Endothelial cell of umbilical vein (primary cell): ENCODE data around the gene PTBP2. TPM values are rescaled to one million over a fixed set of nuclear protein-coding genes. Genes with fewer than 3 reads are reported as not detected.

Experiments
- BruUV-seq: library from RNA; stranded (reverse); fragments of 400-500 nt; replicated peaks from 2 replicates; lab custom pipeline; 2021; lab: Mats Ljungman, UMichigan
- CTCF ChIA-PET: fragments of 300-600, 350-600 bp; sonication (Branson Sonifier 250); formaldehyde crosslinking; loops from one replicate; lab custom pipeline; 2021; ENCODE audit warnings: antibody characterized with exemption, inconsistent platforms; lab: Charles Lee
- POLR2A ChIA-PET: fragments of 300-600, 350-600 bp; sonication (Branson Sonifier 250); formaldehyde crosslinking; loops from one replicate; lab custom pipeline; 2021; ENCODE audit warnings: antibody characterized with exemption, inconsistent platforms; lab: Charles Lee
- DNase-seq: peaks from one replicate; pipeline ENCODE4 v3.0.0-alpha.2; 2011; ENCODE audit warnings: low read depth, low spot score
- FAIRE-seq: peaks from 2 replicates; lab custom pipeline; 2011; peaks lifted over from hg19 to GRCh38; lab: Jason Lieb, UNC
- H2AFZ ChIP-seq: 2 replicates; pipeline ENCODE4 v1.6.0; 2012; ENCODE audit warnings: low read depth, low read length, control low read depth, inconsistent platforms
- H3K27ac ChIP-seq: 2 replicates; pipeline ENCODE4 v1.5.1; 2011; ENCODE audit warnings: low read depth, mild to moderate bottlenecking, control low read depth, low read length, moderate library complexity; ENCODE audit not compliant: insufficient read depth
- H3K27me3 ChIP-seq, 2 experiments: 2 replicates each; pipeline versions ENCODE4 v1.6.0 to v1.6.1; 2011; ENCODE audit warnings: low read length in 2 of 2, mixed read lengths in 1 of 2; ENCODE audit not compliant: control insufficient read depth in 2 of 2, insufficient read depth in 2 of 2
- H3K36me3 ChIP-seq, 2 experiments: 2 replicates in 1 of 2; 3 replicates in 1 of 2; pipeline ENCODE4 v1.5.1; 2011; ENCODE audit warnings: low read length in 2 of 2, mild to moderate bottlenecking in 1 of 2, moderate library complexity in 1 of 2; ENCODE audit not compliant: control insufficient read depth in 2 of 2, insufficient read depth in 2 of 2; ENCODE audit errors: extremely low read depth in 1 of 2
- H3K4me1 ChIP-seq: 3 replicates; pipeline ENCODE4 v1.5.1; 2011; ENCODE audit warnings: mild to moderate bottlenecking, low read length; ENCODE audit not compliant: control insufficient read depth, insufficient read depth; ENCODE audit errors: extremely low read depth
- H3K4me2 ChIP-seq: 2 replicates; pipeline ENCODE4 v1.6.1; 2011; ENCODE audit warnings: low read length, control low read depth, mixed read lengths; ENCODE audit not compliant: insufficient read depth
- H3K4me3 ChIP-seq, 3 experiments: fragments of 200-600 bp in 1 of 3; sonication (generic), shearing (Covaris generic) in 1 of 3; replicated peaks in 1 of 3; 2 replicates each; pipeline ENCODE4 v1.5.1; 2011 to 2016; ENCODE audit warnings: control low read depth in 3 of 3, low read length in 3 of 3, mild to moderate bottlenecking in 2 of 3, inconsistent platforms in 1 of 3, low read depth in 1 of 3, moderate library complexity in 1 of 3; ENCODE audit not compliant: insufficient read depth in 1 of 3
- H3K79me2 ChIP-seq: 2 replicates; pipeline ENCODE4 v1.6.0; 2012; ENCODE audit warnings: low read length, inconsistent platforms; ENCODE audit not compliant: control insufficient read depth, insufficient read depth
- H3K9ac ChIP-seq: replicated peaks from 2 replicates; pipeline ENCODE3; 2011; ENCODE audit warnings: low read length, control low read depth; ENCODE audit not compliant: insufficient read depth; ENCODE audit errors: extremely low read depth
- H3K9me1 ChIP-seq: replicated peaks from 3 replicates; pipeline ENCODE4 v1.6.0; 2011; ENCODE audit warnings: mild to moderate bottlenecking, low read length; ENCODE audit not compliant: control insufficient read depth, insufficient read depth; ENCODE audit errors: extremely low read depth
- H3K9me3 ChIP-seq: replicated peaks from 2 replicates; pipeline ENCODE4 v1.5.1; 2012; ENCODE audit warnings: low read length, inconsistent platforms; ENCODE audit not compliant: control insufficient read depth, insufficient read depth
- H4K20me1 ChIP-seq: replicated peaks from 2 replicates; pipeline ENCODE3; 2011; ENCODE audit warnings: mild to moderate bottlenecking, low read length; ENCODE audit not compliant: control insufficient read depth, insufficient read depth; ENCODE audit errors: extremely low read depth
- CTCF ChIP-seq, 2 donors: IDR thresholded peaks; 1 replicate in 1 of 2; 2 replicates in 1 of 2; pipeline ENCODE4 v1.5.1; 2011; ENCODE audit warnings: low read length in 2 of 2, mild to moderate bottlenecking in 2 of 2, moderate library complexity in 2 of 2, control low read depth in 1 of 2, inconsistent platforms in 1 of 2, low read depth in 1 of 2; ENCODE audit not compliant: insufficient read depth in 1 of 2; ENCODE audit errors: extremely low read depth in 1 of 2
- EZH2 ChIP-seq: IDR thresholded peaks from 2 replicates; pipeline ENCODE4 v1.6.1; 2012; ENCODE audit warnings: borderline replicate concordance, low read depth, mild to moderate bottlenecking, moderate library complexity, low read length, inconsistent platforms; ENCODE audit not compliant: severe bottlenecking
- FOS ChIP-seq: IDR thresholded peaks from 2 replicates; pipeline ENCODE4 v1.6.1; 2011; ENCODE audit warnings: mild to moderate bottlenecking, low read length, moderate library complexity, borderline replicate concordance; ENCODE audit not compliant: insufficient read depth
- GATA2 ChIP-seq: IDR thresholded peaks from 2 replicates; pipeline ENCODE4 v1.7.0; 2011; ENCODE audit warnings: low read depth, mild to moderate bottlenecking, moderate library complexity, mixed read lengths, low read length; ENCODE audit not compliant: insufficient read length, insufficient read depth
- JUN ChIP-seq: IDR thresholded peaks from 2 replicates; pipeline ENCODE4 v1.6.1; 2011; ENCODE audit warnings: borderline replicate concordance, low read depth; ENCODE audit not compliant: insufficient read length, insufficient read depth
- MAX ChIP-seq: IDR thresholded peaks from 2 replicates; pipeline ENCODE4 v1.6.1; 2011; ENCODE audit not compliant: insufficient read depth, insufficient read length
- MYC ChIP-seq: IDR thresholded peaks from one replicate; pipeline ENCODE4 v1.6.1; 2011; ENCODE audit warnings: mild to moderate bottlenecking, low read depth, low read length
- POLR2A ChIP-seq: IDR thresholded peaks from 2 replicates; pipeline ENCODE4 v1.6.1; 2012; ENCODE audit warnings: low read depth, mild to moderate bottlenecking, control low read depth, low read length
- POLR2AphosphoS5 ChIP-seq: IDR thresholded peaks from 2 replicates; pipeline ENCODE4 v1.6.1; 2012; ENCODE audit warnings: low read depth, mild to moderate bottlenecking, control low read depth, low read length, moderate library complexity; ENCODE audit not compliant: insufficient read depth
- dilution Hi-C: fragments of 300-500 bp; cut with MboI; formaldehyde crosslinking; loops from one replicate; pipeline ENCODE4 v1.15.0; 2019; ENCODE audit warnings: low sequenced_read_pairs; ENCODE audit not compliant: extremely low pct_ligation_motif_present
- intact Hi-C: fragments of 100-400 bp; cut with micrococcal nuclease; formaldehyde crosslinking; loops from one replicate; pipeline ENCODE4 v1.10.0; 2022
- polyA plus RNA-seq, 4 experiments: library from polyadenylated mRNA; depleted of rRNA in 3 of 4; stranded (reverse) in 3 of 4; unstranded in 1 of 4; fragments of >200 nt; gene quantifications; 2 replicates each; pipeline versions ENCODE4 v1.2.1 to v1.2.3, GENCODE V29; 2011 to 2012; ENCODE audit warnings: missing spikeins in 1 of 4
- total RNA-seq: library from RNA; stranded (reverse); gene quantifications from 2 replicates; pipeline ENCODE4 v1.2.3, GENCODE V29; 2021

PTBP2 gene
- total and polyA plus RNA-seq, 2 donors (not counting 3 experiments of a cell fraction or from before 2014, with no cell fraction given) = 7.7 to 27.0 TPM

- FAIRE-seq = peak; percentile 15
Measured at GRCh38 chr1:96710708-96711477, 10.7 kb upstream of the PTBP2 start.

GRCh38 chr1:96713649-96714048 lies 7.9 kb upstream of the PTBP2 start:
- H3K79me2 ChIP-seq = no peaks in the 10 kb centered on the region
- ChIA-PET CTCF (no interaction called here), POLR2A (no interaction called here)
- DNase-seq (no peak), FAIRE-seq (no peak)
- no peak overlapping the region for H3K27ac ChIP-seq
- no peaks in the 10 kb centered on the region for H4K20me1 ChIP-seq
- intact Hi-C loops (no loop called here), dilution Hi-C loops (no loop called here)
- H3K36me3 ChIP-seq = no peaks in the 10 kb centered on the region
- H3K9me3 ChIP-seq = no peaks in the 10 kb centered on the region
- peaks cover 3 to 5% of the 10 kb centered on the region in 2 experiments for H3K27me3 ChIP-seq
- H2AFZ ChIP-seq = no peak overlapping the region
- no peak overlapping the region for H3K9ac ChIP-seq
- H3K4me1 ChIP-seq = no peaks in the 10 kb centered on the region
- no peaks in the 10 kb centered on the region for H3K9me1 ChIP-seq
- TF ChIP-seq MYC (no peak), EZH2 (no peak), CTCF (IDR thresholded peaks at IDR 0.05; ENCODE audit: extremely low read depth in 1 of 2, insufficient read depth in 1 of 2, low read depth in 1 of 2, low read length in 2 of 2) (no peak), FOS (no peak), MAX (no peak), JUN (no peak), GATA2 (no peak), POLR2AphosphoS5 (no peak), POLR2A (no peak)
- no peak overlapping the region for H3K4me3 ChIP-seq
- no TSS peak for BruUV-seq
- H3K4me2 ChIP-seq = no peak overlapping the region

More at GRCh38 chr1:96710708-96711477, 10.7 kb upstream of the PTBP2 start:
- H3K9me3 ChIP-seq = no peaks in the 10 kb centered on the region
- intact Hi-C loops = no loop called here
- no peak for TF ChIP-seq JUN
- dilution Hi-C loops = no loop called here
- CTCF ChIA-PET = no interaction called here
- H3K27ac ChIP-seq = no peak overlapping the region
- no peaks in the 10 kb centered on the region for H3K9me1 ChIP-seq
- no peak for DNase-seq
- peaks cover 3 to 5% of the 10 kb centered on the region in 2 experiments for H3K27me3 ChIP-seq
- no peaks in the 10 kb centered on the region for H3K4me1 ChIP-seq
- H3K4me2 ChIP-seq = no peak overlapping the region
- POLR2A ChIA-PET = no interaction called here
- no peaks in the 10 kb centered on the region for H3K79me2 ChIP-seq
- no peaks in the 10 kb centered on the region for H4K20me1 ChIP-seq
- H3K9ac ChIP-seq = no peak overlapping the region
- no TSS peak for BruUV-seq
- no peak overlapping the region for H3K4me3 ChIP-seq
- no peaks in the 10 kb centered on the region for H3K36me3 ChIP-seq
- H2AFZ ChIP-seq = no peak overlapping the region
